Measurements from ENCODE around the gene CD79A.

The CD79A gene

DNA sequence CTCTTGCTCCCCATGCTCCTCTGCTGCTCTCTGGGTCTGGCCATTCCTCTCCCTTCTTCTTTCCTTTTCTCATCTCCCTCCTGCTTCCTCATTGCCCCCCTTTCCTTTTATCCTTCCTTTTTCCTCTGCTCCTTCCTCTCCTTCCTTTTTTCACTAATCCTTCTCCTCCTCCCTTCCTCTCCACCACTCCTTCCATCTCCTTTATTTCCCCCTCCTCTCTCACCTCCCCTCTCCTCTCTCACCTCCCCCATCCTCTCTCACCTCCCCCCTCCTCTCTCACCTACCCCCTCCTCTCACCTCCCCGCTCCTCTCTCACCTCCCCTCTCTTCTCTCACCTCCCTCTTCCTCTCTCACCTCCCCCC lies 19.5 kb downstream of the CD79A start:
- TF ChIP-seq, protein P1, sequence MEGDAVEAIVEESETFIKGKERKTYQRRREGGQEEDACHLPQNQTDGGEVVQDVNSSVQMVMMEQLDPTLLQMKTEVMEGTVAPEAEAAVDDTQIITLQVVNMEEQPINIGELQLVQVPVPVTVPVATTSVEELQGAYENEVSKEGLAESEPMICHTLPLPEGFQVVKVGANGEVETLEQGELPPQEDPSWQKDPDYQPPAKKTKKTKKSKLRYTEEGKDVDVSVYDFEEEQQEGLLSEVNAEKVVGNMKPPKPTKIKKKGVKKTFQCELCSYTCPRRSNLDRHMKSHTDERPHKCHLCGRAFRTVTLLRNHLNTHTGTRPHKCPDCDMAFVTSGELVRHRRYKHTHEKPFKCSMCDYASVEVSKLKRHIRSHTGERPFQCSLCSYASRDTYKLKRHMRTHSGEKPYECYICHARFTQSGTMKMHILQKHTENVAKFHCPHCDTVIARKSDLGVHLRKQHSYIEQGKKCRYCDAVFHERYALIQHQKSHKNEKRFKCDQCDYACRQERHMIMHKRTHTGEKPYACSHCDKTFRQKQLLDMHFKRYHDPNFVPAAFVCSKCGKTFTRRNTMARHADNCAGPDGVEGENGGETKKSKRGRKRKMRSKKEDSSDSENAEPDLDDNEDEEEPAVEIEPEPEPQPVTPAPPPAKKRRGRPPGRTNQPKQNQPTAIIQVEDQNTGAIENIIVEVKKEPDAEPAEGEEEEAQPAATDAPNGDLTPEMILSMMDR (IDR thresholded peaks at IDR 0.05; ENCODE audit: low read depth, low read length, missing control alignments): no peak
- H3K4me3 ChIP-seq (ENCODE audit: low read depth, low read length): no peak overlapping the region
- in situ Hi-C loops (cut with HindIII; ENCODE audit: low sequenced_read_pairs): no loop called here
- no peak for DNase-seq (ENCODE audit: low read depth)

DNA sequence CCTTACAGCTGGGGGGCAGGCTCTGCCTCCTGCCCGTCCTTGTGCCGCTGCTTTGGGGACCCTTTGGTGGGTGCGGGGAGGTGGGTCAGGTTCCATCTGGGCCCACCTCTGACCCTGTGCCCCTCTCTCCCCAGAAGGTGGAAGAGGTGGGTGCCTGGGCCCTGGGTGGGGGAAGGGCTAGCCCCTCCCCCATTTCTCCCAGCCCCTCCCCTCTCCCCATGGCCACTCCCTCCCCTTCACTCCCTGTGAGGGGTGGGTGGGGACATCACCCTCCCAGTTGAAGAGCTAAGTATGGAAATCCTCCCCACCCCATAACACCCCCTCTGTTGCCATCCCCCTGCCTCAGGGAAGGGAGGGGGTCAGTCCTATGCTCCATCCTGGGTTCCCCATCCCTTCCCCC lies 20.1 kb downstream of the CD79A start:
- TF ChIP-seq, protein P1 (IDR thresholded peaks at IDR 0.05; ENCODE audit: low read depth, low read length, missing control alignments): no peak
- in situ Hi-C loops (cut with HindIII; ENCODE audit: low sequenced_read_pairs): no loop called here
- H3K4me3 ChIP-seq (ENCODE audit: low read depth, low read length): no peak overlapping the region
- DNase-seq (ENCODE audit: low read depth): no peak

DNA sequence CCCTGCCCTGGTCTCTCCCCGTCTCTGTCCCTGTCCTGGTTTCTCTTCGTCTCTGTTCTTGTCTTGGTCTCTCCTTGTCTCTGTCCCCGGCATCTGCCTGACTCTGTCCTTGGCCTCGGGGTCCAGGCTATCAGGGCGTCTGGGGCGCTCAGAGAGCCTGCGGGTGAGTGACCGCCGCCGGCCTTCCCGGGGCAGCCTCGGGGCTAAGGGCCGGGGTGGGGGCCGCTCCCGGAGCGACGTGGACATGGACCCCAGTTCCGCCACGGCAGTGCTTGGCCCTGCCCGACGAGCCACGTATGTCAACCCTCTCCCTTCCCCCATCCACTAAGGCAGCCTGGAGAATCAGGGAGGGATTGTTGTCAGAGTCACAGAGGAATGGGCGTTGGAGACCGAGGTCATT lies 20.7 kb downstream of the CD79A start:
- in situ Hi-C loops (cut with HindIII; ENCODE audit: low sequenced_read_pairs): no loop called here
- H3K4me3 ChIP-seq (ENCODE audit: low read depth, low read length): no peak overlapping the region
- no peak for DNase-seq (ENCODE audit: low read depth)
- TF ChIP-seq, protein P1 (IDR thresholded peaks at IDR 0.05; ENCODE audit: low read depth, low read length, missing control alignments): no peak

DNA sequence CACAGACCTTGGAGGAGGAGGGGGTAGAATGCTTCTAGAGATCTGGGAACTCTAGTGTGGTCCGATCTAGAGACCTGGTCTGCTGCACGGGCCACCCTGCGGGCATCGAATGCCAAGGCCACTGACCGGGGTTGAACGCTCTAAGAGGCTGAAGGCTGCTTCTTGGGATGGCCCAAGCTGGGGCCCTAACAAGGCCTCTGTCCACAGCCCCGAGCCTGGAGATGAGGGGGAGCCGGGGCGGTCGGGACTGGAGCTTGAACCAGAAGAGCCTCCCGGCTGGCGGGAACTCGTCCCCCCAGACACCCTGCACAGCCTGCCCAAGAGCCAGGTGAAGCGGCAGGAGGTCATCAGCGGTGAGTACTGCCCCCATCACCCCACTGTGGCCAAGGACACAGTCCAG lies 21.2 kb downstream of the CD79A start:
- no peak for DNase-seq (ENCODE audit: low read depth)
- in situ Hi-C loops (cut with HindIII; ENCODE audit: low sequenced_read_pairs): no loop called here
- no peak overlapping the region for H3K4me3 ChIP-seq (ENCODE audit: low read depth, low read length)
- TF ChIP-seq, protein P1 (IDR thresholded peaks at IDR 0.05; ENCODE audit: low read depth, low read length, missing control alignments): no peak

DNA sequence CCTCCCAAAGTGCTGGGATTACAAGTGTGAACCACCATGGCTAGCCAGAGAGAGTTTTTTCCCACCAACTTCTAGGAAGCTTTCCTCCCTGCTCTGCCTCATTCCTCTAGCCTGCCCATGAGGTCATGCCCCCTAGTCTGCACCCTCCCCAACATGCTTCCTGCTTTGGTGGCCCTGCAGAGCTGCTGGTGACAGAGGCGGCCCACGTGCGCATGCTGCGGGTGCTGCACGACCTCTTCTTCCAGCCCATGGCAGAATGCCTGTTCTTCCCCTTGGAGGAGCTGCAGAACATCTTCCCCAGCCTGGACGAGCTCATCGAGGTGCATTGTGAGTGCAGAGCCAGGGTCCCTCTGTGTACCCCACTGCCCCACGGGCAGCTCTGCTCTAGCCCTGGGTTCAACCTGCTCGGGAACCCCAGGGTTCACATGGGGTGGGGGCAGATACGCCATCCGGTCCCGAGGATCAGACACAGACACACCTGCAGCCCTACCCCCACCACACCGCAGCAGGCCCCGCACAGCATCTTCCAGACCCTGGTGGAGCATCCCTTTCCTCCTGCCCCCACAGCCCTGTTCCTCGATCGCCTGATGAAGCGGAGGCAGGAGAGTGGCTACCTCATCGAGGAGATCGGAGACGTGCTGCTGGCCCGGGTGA lies 24.8 kb downstream of the CD79A start:
- in situ Hi-C loops (cut with HindIII; ENCODE audit: low sequenced_read_pairs): no loop called here
- TF ChIP-seq, protein P1 (IDR thresholded peaks at IDR 0.05; ENCODE audit: low read depth, low read length, missing control alignments): no peak
- DNase-seq (ENCODE audit: low read depth): no peak
- no peak overlapping the region for H3K4me3 ChIP-seq (ENCODE audit: low read depth, low read length)

DNA sequence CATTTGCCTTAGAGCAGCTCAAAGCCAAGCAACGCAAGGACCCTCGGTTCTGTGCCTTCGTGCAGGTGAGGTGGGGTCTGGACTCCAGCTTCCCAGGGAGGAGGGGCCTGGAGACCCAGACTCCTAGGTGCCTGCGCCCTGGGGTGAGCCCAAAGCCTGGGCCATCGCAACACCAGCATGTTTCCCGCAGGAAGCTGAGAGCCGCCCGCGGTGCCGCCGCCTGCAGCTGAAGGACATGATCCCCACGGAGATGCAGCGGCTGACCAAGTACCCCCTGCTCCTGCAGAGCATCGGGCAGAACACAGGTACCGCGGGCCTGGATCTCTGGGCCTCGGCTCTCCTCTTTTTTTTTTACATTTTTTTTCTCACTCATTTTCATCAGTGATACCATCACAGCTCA lies 25.5 kb downstream of the CD79A start:
- DNase-seq (ENCODE audit: low read depth): no peak
- no peak overlapping the region for H3K4me3 ChIP-seq (ENCODE audit: low read depth, low read length)
- TF ChIP-seq, protein P1 (IDR thresholded peaks at IDR 0.05; ENCODE audit: low read depth, low read length, missing control alignments): no peak
- in situ Hi-C loops (cut with HindIII; ENCODE audit: low sequenced_read_pairs): no loop called here

Measured in astrocyte of the cerebellum (primary cell).